HG03439 (cell line): ENCODE measurements around the gene LMO2.

Source experiments
- ATAC-seq: cut with Tn5 transposase; IDR thresholded peaks from one replicate; pipeline ENCODE4 v1.9.1; 2021; ENCODE audit warnings: mild to moderate bottlenecking, moderate library complexity; ENCODE audit not compliant: unreplicated experiment

LMO2 gene

GRCh38 chr11:33889821-33890378, 2.0 kb downstream of the LMO2 start:
- no peak for ATAC-seq

GRCh38 chr11:33889296-33889695, 2.6 kb downstream of the LMO2 start:
- ATAC-seq: no peak

- no peak for ATAC-seq
These were observed 4.0 kb downstream of the LMO2 start for GRCh38 chr11:33887886-33888285.

- ATAC-seq: no peak
These were observed 6.4 kb downstream of the LMO2 start for GRCh38 chr11:33885338-33886005.

- no peak for ATAC-seq
These were observed 7.3 kb downstream of the LMO2 start for GRCh38 chr11:33884601-33885000.

- no peak for ATAC-seq
These were observed 7.8 kb downstream of the LMO2 start for GRCh38 chr11:33884035-33884434.

GRCh38 chr11:33881651-33882503, 10.0 kb downstream of the LMO2 start:
- ATAC-seq: no peak

GRCh38 chr11:33880979-33881378, 10.9 kb downstream of the LMO2 start:
- no peak for ATAC-seq

GRCh38 chr11:33879375-33879774, 12.5 kb downstream of the LMO2 start:
- ATAC-seq: no peak

- no peak for ATAC-seq
These were observed 14.8 kb downstream of the LMO2 start for GRCh38 chr11:33877038-33877437.

GRCh38 chr11:33875621-33876294, 16.1 kb downstream of the LMO2 start:
- no peak for ATAC-seq

- no peak for ATAC-seq
These were observed 16.9 kb downstream of the LMO2 start for GRCh38 chr11:33874910-33875490.

GRCh38 chr11:33874433-33874832, 17.4 kb downstream of the LMO2 start:
- no peak for ATAC-seq

- no peak for ATAC-seq
These were observed 22.1 kb downstream of the LMO2 start for GRCh38 chr11:33869481-33870422.

- ATAC-seq: no peak
These were observed 23.0 kb downstream of the LMO2 start for GRCh38 chr11:33868647-33869461.

GRCh38 chr11:33867996-33868646, 23.8 kb downstream of the LMO2 start:
- no peak for ATAC-seq

GRCh38 chr11:33867561-33867960, 24.3 kb downstream of the LMO2 start:
- no peak for ATAC-seq

- no peak for ATAC-seq
These were observed 24.9 kb downstream of the LMO2 start for GRCh38 chr11:33866936-33867335.

- no peak for ATAC-seq
These were observed 27.4 kb downstream of the LMO2 start for GRCh38 chr11:33864479-33864878.
